GM19035 (cell line): ENCODE data around the gene CCPG1.
"Not testable (repeated sequence)": the region's sequence is repeated elsewhere in the genome, so short reads cannot be mapped to it uniquely, and the experiment has no call there.

Experiments
- ATAC-seq: cut with Tn5 transposase; IDR thresholded peaks from one replicate; pipeline ENCODE4 v1.9.1; 2021; ENCODE audit not compliant: unreplicated experiment

Gene CCPG1, protein sequence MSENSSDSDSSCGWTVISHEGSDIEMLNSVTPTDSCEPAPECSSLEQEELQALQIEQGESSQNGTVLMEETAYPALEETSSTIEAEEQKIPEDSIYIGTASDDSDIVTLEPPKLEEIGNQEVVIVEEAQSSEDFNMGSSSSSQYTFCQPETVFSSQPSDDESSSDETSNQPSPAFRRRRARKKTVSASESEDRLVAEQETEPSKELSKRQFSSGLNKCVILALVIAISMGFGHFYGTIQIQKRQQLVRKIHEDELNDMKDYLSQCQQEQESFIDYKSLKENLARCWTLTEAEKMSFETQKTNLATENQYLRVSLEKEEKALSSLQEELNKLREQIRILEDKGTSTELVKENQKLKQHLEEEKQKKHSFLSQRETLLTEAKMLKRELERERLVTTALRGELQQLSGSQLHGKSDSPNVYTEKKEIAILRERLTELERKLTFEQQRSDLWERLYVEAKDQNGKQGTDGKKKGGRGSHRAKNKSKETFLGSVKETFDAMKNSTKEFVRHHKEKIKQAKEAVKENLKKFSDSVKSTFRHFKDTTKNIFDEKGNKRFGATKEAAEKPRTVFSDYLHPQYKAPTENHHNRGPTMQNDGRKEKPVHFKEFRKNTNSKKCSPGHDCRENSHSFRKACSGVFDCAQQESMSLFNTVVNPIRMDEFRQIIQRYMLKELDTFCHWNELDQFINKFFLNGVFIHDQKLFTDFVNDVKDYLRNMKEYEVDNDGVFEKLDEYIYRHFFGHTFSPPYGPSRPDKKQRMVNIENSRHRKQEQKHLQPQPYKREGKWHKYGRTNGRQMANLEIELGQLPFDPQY

DNA sequence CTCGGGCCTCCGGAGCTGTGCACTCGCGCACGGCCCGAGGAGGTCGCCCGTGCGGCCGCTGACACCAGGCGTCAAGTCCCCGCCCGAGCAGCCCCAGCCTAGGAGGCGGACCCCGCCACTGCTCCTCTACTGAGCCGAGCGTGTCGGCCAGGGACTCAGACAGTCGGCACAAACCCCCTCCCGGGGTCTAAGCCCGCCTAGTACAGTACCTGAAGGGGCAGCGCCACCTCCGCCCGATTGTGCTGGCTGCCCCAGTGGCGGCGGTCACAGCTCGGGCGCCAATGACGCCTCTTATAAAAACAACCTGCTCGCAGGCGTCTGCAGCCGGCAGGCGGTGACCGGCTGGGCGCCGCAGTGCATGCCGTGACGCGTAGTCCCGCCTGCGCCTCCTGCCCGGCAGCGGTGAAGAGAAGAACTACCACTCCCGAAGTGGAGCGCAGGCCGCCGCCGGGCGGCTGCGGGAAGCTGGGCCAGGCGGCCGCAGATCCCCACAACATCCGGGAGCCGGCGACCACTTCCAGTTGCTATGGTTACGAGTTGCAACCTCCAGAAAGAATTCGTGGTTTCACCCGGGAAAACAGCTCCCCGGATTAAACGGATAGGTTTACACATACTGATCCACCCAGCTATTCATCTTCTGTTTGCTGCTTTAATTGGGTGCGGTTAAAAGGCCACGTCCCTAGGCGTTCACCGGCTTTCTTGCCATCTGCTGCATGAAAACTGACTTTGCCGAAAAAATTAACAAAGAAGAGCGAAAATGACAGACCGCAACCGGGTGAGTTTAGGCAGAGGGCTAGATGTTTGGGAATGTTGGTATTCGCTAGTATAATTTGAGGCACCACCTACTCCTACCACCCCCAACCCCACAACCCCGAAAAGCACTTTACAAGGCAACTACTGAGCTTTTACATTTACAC, at the start of gene CCPG1, which contains the start of gene PIERCE2:
Gene CCPG1, minus strand, starts transcription at position 348 of the 917 bp plus-strand sequence. CDS start 18,935 bp downstream, outside the sequence.
Gene PIERCE2, plus strand, starts transcription at position 484 of the 917 bp plus-strand sequence. Its CDS starts 274 bp downstream, at position 758.
- ATAC-seq = peak; percentile 94

DNA sequence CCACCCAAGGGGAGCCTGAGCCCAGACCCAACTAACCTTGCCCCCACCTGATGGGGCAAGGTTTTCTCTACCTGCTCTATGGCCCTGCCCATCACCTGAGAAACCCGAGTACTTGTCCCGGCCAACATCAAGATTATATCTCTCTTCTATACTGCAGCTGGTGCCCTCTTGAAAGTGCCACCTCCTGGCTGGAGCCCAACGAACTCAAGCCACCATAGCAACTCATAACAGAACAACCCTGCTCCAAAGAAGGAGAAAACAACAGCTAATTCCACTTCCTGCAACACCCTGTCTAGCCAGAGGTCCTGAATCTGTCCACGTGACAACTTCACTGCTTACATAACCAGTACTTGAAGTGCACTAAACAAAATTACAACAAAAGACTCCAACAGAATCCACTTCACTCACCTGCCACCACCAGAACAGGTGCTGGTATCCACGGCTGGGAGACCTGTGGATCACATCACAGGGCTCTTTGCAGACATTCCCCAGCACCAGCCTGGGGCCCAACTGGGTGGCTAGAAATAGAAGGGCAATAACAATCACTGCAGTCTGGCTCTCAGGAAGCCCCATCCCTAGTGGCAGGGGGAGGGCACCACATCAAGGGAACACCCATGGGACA, 49.4 kb upstream of the CCPG1 start:
- no peak for ATAC-seq

DNA sequence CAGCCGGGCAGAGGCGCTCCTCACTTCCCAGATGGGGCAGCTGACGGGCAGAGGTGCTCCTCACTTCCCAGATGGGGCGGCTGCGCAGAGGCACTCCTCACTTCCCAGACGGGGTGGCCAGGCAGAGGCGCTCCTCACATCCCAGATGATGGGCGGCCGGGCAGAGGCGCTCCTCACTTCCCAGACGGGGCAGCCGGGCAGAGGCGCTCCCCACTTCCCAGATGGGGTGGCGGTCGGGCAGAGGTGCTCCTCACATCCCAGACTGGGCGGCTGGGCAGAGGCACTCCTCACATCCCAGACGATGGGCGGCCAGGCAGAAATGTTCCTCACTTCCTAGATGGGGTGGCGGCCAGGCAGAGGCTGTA, 38.9 kb upstream of the CCPG1 start:
- not testable (repeated sequence) for ATAC-seq

DNA sequence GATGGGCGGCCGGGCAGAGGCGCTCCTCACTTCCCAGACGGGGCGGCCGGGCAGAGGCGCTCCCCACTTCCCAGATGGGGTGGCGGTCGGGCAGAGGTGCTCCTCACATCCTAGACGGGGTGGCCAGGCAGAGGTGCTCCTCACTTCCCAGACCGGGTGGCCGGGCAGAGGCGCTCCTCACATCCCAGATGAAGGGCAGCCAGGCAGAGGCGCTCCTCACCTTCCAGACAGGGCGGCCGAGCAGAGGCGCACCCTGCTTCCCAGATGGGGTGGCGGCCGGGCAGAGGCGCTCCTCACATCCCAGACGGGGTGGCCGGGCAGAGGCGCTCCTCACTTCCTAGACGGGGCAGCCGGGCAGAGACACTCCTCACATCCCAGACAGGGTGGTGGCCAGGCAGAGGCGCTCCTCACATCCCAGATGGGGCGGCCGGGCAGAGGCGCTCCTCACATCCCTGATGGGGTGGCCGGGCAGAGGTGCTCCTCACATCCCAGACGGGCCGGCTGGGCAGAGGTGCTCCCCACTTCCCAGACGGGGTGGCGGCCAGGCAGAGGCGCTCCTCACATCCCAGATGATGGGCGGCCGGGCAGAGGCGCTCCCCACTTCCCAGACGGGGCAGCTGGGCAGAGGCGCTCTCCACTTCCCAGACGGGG, 38.3 kb upstream of the CCPG1 start:
- not testable (repeated sequence) for ATAC-seq

DNA sequence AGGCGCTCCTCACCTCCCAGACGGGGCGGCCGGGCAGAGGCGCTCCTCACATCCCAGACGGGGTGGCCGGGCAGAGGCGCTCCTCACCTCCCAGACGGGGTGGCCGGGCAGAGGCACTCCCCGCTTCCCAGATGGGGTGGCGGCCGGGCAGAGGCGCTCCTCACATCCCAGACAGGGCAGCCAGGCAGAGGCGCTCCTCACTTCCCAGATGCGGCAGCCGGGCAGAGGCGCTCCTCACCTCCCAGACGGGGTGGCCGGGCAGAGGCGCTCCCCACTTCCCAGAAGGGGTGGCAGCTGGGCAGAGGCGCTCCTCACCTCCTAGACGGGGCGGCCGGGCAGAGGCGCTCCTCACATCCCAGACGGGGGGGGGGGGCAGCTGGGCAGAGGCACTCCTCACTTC, 37.8 kb upstream of the CCPG1 start:
- not testable (repeated sequence) for ATAC-seq

DNA sequence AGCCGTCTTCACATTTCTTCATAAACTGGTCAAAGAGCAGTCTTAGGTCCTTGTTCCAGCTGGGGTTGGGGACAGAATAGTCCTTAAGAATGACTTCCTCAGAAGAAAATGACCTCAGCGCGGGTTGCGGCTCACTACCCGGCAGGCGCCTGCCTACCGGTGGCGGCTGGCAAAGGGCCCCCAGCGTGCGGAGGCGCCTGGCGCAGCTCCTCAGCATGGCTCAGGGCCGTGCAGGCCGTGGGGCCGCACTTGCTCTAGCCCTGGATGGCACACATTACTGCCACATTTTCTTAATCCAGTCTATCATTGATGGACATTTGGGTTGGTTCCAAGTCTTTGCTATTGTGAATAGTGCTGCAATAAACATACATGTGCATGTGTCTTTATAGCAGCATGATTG, 35.0 kb upstream of the CCPG1 start:
- not testable (repeated sequence) for ATAC-seq

DNA sequence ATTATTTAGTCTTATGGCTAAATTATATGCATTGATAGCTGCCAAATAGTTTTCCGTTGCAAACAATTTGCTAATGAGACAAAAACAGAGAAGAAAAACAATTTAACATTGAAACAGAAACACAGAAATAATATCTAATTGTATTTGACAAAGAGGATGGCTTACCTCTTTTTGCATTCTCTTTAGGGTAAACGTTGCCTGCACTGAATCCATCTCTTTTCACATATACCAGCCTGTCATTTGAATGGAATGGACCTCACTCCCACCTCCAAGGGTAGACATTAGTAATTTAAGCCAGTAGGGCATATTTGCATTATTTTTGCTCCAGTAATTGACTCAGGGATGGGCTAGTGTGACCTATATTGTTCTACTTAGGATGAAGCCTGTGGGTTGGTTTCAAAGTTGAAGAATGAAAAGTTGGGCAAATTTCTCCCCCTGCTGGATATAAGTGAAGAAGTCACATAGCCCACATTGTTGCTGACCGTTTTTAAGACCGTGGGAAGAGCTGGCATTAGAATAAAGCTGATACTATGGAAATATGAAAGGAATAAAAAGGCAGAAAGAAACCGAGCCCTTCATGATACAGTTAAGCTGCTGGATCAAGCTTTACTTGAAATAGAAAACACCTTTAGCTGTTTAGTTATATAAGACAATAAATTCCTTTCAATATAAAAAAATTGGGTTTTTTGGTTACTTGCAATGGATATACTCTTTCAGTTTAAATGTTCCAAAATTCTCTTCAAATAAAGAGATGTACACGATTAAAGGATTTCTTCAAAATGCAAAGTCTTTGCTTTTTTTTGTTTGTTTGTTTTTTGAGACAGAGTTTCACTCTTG, 27.0 kb upstream of the CCPG1 start:
- no peak for ATAC-seq

DNA sequence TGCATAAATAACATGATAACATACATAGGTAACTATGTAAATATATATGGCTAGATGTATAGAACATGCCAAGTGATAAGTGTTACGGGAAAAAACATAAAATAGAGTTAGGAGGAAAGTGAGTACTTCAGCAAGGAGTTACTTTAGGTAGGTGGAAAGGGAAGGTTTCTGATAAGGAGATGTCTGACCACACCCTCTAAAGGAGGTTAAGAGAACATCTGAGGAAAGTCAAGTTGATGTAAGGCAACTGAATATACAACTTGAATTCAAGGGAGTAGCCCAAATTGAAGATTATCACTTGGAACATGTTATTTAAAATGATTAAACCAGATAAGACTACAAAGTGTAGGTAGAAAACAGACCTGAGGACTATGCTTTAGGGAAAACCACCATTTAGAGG, 13.9 kb upstream of the CCPG1 start:
- ATAC-seq = no peak

DNA sequence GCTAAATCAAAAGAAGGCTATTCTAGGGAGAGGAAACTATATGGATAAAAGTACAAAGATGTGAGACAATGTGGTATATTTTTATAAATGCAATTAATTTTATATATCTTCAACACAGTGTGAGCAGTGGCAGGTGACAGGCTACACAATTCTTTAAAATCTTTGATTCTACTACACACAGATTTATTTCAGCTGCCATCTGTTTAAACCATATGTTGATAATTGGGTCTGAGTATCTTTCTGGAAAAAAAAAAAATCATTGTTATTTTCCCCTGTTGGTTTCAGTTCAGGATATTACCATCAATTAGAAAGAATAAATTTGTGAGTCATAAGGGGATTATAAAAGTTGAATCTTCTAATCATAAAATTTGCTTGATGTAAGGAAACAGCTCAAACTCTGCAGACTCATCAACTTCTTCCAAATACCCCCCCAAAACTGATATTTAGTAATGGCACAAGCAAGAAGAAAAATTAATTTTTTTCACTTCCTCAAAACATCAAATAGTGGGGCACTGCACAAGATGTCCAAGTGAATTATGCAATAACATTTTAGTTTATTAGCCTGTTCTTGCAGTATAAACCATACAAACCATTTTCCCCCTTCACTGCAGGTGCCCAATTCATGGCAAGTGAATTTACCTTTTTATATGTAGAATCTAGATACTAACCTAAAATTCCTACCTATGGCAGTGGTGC, 12.2 kb upstream of the CCPG1 start:
- ATAC-seq = no peak

DNA sequence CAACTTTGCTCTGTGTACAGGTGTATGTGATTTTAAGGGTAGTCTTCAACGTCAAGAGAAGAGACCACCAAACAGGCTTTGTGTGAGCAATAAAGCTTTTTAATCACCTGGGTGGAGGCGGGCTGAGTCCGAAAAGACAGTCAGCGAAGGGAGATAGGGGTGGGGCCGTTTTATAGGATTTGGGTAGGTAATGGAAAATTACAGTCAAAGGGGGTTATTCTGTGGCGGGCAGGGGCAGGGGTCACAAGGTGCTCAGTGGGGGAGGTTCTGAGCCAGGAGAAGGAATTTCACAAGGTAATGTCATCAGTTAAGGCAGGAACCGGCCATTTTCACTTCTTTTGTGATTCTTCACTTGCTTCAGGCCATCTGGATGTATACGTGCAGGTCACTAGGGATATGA, 9.5 kb upstream of the CCPG1 start:
- not testable (repeated sequence) for ATAC-seq

DNA sequence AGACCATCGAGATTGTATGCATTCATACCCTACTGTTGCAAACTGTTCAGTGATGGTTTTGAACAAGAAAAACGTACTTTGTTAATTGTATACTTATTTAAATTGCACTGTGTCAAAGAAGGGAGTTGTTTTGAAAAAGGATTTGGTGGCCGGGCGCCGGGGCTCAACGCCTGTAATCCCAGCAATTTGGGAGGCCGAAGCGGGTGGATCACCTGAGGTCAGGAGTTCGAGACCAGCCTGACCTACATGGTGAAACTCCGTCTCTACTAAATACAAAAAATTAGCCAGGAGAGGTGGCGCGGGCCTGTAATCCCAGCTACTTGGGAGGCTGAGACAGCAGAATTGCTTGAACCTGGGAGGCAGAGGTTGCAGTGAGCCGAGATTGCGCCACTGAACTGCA, 817 bp upstream of the CCPG1 start:
- ATAC-seq = not testable (repeated sequence)

DNA sequence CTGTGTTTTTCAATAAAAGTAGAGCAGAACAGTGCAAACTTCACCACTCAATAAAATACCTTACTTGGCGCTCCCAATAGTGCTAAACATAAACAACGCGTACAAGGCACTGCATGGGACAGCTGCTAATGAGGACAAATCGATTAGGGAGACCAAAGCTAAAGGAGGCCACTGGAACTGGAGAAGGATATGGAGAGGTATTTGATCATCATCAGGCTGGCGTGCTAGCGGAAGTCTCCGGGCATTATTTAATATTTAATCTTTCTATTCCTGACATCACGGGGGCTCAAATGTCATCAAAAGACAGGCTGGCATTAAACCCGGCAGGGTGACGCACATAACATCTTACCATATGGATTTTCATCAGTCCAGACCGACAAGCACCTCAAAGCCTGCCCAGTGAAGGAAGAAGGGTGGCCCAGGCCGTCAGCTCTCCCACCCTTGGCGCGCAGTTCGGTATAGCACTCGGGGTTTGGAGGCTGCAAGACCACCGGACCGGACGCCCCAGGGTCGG, 604 bp downstream of the CCPG1 start:
- peak; percentile 1 for ATAC-seq

DNA sequence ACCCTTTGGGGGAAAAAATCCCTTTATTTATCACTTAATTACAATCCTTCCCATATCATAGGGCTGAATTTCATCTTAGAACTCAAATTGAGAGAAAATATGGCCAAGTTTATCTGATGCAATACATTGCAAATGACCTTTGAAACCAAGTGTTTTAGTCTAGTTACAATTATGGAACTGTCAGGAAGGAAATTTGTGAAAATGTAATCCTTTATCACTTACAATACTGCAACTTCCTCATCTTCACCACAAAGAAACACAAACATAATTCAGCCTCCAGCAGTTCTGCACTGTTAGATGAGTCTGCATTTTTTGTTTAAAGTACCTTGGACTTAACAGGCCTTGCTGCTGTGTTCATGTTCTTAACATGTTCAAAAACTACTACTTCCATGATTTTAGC, 4.6 kb downstream of the CCPG1 start:
- ATAC-seq = no peak

DNA sequence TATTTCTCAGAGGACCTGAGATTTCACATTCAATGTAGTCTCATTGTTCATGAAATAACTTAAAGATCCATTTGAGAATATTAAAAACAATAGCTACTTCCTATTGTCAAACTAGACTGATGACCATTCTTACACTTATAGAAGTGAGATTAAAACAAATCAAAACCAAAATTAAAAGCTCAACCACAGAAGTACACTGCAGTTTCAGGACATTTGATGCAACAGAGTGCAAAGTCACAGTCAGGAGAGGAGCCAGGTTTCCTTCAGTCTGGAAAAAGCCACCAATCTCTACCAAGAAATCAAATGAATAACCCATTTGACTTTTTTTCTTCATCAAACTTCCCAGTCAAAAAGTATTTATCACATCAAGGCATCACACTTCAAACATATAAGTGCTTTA, 5.5 kb downstream of the CCPG1 start:
- ATAC-seq = no peak

DNA sequence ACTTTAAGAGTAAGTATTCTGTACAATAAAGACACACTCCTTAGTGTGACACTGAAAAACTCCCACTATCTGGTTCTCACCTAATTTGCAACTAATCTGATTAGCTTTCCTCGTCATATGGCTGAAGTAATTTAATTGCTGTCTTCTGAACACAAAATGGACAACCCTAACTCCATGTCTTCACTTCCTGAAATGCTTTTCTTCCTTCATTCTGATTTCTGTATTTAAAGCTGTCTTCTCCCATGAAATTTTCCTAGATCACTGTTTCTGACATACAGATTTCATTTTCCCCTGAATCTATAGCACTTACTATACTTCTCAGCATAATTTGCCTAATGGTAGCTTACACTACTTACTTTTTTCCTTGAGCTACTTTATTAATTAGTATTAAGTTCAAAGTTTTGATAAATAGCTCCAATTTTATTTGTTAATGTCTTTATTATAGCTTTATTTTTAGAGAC, 6.3 kb downstream of the CCPG1 start:
- no peak for ATAC-seq

DNA sequence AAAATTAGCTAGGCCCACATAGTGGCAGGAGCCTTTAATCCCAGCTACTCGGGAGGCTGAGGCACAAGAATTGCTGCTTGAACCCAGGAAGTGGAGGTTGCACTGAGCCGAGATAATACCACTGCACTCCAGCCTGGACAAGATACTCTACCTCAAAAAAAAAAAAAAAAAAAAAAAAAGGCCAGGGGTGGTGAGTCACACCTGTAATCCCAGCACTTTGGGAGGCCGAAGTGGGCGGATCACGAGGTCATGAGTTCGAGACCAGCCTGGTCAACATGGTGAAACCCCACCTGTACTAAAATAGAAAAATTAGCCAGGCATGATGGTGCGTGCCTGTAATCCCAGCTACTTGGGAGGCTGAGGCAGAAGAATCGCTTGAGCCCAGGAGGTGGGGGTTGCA, 8.1 kb downstream of the CCPG1 start:
- not testable (repeated sequence) for ATAC-seq

DNA sequence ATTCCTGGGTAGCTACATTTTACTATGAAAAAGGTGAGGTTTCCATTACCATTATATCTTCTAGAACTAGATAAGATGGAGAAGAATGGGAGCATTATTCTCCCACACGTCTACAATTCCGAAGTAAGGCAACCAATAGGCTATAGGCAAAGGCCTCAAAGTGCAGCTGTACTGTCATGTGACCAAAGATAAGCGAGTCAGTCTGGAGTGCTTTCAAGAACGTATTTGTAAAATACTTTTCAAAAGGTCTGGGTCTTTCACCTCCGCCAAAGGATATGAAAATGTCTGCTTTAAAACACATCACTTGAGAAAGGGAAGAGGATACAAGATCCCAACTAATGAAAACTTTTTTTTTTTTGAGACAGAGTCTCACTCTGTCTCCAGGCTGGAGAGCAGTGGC, 9.9 kb downstream of the CCPG1 start:
- ATAC-seq = no peak

DNA sequence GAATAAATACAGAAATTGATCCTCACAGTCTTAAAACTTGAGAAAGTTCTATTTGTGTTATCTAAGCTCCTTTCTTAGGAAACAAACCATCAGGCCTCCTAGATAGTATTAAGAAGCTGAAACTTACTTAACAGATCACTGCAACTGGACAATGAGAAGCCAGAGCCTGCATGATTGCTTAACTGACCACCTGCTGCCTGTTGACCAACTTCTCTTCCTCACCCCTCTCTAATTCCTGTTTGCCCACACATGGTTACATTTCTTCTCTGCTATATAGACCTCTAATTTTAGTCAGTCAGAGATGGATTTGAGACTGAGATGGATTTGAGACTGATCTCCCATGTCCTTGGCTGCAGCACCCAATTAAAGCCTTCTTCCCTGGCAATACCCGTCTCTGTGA, 13.5 kb downstream of the CCPG1 start:
- no peak for ATAC-seq
